Astrocyte (in vitro differentiated cells and primary cell): ENCODE data around the gene CALD1.

Source experiments
- CTCF ChIP-seq: IDR thresholded peaks from 2 replicates; pipeline ENCODE4 v1.5.1; 2011; ENCODE audit warnings: low read depth, mild to moderate bottlenecking, inconsistent platforms, low read length, moderate library complexity; ENCODE audit not compliant: insufficient read depth
- EZH2 ChIP-seq: IDR thresholded peaks from 2 replicates; pipeline ENCODE4 v1.6.1; 2012; ENCODE audit warnings: mild to moderate bottlenecking, low read length, inconsistent platforms; ENCODE audit not compliant: insufficient read depth

DNA sequence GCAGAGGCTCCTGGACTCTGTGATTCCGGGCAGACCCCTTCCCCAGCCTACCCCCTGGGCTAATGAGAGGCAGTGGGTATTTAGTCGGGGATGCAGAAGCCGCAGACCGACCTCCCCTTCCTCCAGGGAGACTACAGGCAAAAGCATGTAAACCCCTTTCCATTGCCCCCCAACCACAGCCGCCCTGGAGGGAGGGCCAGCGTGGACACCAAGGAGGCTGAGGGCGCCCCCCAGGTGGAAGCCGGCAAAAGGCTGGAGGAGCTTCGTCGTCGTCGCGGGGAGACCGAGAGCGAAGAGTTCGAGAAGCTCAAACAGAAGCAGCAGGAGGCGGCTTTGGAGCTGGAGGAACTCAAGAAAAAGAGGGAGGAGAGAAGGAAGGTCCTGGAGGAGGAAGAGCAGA lies 167.9 kb downstream of the CALD1 start:
- TF ChIP-seq CTCF (no peak), EZH2 (no peak)
